ENCODE measurements around the gene STYXL2. TPM values are rescaled to one million over a fixed set of nuclear protein-coding genes. Genes with fewer than 3 reads are reported as not detected.

STYXL2 gene
- total RNA-seq, 1 donor from 2014 or later: 0.09 TPM

DNA sequence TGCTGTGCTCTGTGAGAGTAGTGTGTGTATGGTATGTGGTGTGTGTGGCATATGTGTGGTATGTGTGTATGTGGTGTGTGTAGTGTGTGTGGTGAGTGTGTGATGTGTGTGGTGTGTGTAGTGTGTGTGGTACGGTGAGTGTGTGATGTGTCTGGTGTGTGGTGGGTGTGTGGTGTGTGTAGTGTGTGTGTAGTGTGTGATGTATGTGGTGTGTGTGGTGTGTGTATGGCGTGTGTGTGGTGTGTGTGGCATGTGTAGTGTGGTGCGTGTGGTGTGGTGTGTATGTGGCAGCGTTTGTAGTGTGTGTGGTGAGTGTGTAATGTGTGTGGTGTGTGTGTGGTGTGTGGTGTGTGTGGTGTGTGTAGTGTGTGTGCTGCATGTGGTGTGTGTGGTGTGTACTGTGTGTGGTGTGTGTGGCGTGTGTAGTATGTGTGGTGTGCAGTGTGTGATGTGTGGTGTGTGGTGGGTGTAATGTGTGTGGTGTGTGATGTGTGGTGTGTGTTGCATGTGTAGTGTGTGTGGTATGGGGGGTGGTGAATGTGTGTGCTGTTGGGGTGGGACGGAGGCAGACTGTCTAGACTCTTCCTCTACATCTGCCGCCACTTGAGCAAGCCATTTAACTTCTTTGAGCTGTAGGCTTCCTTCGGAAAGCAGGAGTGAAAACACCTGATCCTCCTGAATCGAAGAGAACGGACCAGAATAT, 37.2 kb upstream of the STYXL2 start:
- no peak for ATAC-seq
- Histone ChIP-seq H3K4me3 (no peak overlapping the region), H3K36me3 (no peaks in the 10 kb centered on the region), H3K9me3 (no peaks in the 10 kb centered on the region), H3K27ac (no peak overlapping the region), H3K4me1 (peaks cover 6% of the 10 kb centered on the region), H3K27me3 (ENCODE audit: low read depth) (no peaks in the 10 kb centered on the region)
- intact Hi-C loops (cut with DNase I): loop anchor here (5.0 kb wide), 1 partner anchor 144 kb away; no protein-coding TSS in a partner anchor
- TF ChIP-seq, protein P1, sequence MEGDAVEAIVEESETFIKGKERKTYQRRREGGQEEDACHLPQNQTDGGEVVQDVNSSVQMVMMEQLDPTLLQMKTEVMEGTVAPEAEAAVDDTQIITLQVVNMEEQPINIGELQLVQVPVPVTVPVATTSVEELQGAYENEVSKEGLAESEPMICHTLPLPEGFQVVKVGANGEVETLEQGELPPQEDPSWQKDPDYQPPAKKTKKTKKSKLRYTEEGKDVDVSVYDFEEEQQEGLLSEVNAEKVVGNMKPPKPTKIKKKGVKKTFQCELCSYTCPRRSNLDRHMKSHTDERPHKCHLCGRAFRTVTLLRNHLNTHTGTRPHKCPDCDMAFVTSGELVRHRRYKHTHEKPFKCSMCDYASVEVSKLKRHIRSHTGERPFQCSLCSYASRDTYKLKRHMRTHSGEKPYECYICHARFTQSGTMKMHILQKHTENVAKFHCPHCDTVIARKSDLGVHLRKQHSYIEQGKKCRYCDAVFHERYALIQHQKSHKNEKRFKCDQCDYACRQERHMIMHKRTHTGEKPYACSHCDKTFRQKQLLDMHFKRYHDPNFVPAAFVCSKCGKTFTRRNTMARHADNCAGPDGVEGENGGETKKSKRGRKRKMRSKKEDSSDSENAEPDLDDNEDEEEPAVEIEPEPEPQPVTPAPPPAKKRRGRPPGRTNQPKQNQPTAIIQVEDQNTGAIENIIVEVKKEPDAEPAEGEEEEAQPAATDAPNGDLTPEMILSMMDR (IDR thresholded peaks at IDR 0.05): no peak
- no peak for DNase-seq

DNA sequence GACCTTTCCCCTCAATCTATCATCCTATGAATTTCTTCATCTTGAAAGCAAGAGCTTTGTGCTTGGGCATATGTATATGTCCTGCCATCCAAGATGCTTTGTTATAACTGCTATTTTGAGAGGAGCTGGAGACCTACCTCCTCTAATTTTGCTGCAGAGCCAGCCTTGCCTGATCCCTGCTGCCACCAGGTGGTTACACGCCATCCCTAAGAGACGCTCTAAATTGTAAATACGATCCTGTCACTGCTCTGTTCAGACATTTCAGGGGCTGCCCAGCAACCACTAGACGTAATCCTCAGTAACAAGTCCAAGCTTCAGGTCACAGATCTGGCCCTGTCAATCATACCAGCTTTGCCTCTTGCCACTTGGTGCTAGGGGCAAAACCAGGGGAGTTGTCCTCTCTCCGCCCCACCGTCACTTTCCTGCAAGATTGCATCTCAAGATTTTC, 36.6 kb upstream of the STYXL2 start:
- ATAC-seq: peak in 1 of 2 donors; percentile 51
- H3K27me3 ChIP-seq (ENCODE audit: low read depth): no peaks in the 10 kb centered on the region
- intact Hi-C loops (cut with DNase I): loop anchor here (5.0 kb wide), 1 partner anchor 145 kb away; no protein-coding TSS in a partner anchor
- no peaks in the 10 kb centered on the region for H3K36me3 ChIP-seq
- DNase-seq: no peak
- H3K9me3 ChIP-seq: no peaks in the 10 kb centered on the region
- no peak overlapping the region for H3K4me3 ChIP-seq
- no peak overlapping the region for H3K27ac ChIP-seq
- H3K4me1 ChIP-seq: peaks cover 6% of the 10 kb centered on the region
- TF ChIP-seq, protein P1 (IDR thresholded peaks at IDR 0.05): peak; percentile 21

DNA sequence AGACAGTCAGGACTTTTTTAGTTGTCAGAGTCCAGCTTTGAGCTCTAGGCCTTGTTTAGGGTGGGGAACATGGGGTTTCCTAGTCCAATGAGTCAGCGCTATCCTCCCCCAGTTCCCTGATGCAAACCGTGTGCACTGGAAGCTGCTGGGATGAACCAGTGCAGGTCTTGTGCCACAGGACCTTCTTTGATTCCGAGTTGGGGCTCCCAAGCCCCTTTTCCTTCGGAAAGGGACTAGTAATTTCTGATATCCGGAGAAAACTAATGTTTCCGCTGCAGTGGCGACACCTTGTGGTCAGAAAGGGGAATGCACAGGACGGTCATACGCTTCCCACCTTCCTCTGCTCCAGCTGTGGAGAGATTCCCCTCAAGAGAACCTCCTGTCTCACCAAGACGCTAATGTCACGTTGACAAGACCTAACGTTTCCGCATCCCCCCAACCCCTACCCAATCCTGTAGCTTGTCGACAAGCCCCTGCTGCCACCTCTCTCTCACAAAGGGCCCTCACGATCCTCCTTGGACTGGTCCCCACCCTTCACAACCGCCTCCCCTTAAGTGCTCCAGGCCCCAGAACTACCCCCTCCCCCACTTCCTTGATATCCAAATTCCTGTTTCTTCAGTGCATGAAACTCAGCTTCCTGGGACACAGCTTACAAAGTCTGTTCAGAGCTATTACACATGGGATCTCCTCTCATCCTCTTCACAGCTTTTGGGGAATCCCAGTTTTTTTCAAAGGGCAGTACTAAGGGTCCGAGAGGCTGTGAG, 34.6 kb upstream of the STYXL2 start:
- no peaks in the 10 kb centered on the region for H3K36me3 ChIP-seq
- peak; percentile 68 for DNase-seq
- no peak overlapping the region for H3K27ac ChIP-seq
- intact Hi-C loops (cut with DNase I): loop anchor here (5.0 kb wide), 1 partner anchor 147 kb away; no protein-coding TSS in a partner anchor
- H3K4me1 ChIP-seq: peaks cover 6% of the 10 kb centered on the region
- TF ChIP-seq, protein P1 (IDR thresholded peaks at IDR 0.05): peak; percentile 94
- H3K4me3 ChIP-seq: peak overlapping the region; percentile 14
- no peaks in the 10 kb centered on the region for H3K27me3 ChIP-seq (ENCODE audit: low read depth)
- H3K9me3 ChIP-seq: no peaks in the 10 kb centered on the region
- peak; percentile 80 to 81 for ATAC-seq

DNA sequence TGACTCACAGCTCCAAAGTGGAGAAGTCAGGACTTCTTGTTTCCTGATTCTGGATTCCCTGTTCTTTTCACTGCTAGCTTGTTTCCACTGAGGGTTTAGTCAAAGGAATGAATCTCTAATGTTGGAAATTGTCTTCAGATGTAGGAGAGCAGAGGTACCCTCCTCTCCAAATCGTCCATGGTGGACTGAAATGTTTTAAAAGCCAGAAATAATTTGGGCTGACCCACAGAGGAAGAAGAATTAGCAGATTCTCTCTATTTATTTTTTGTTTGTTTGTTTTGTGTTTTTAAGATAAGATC, 34.1 kb upstream of the STYXL2 start:
- H3K36me3 ChIP-seq: no peaks in the 10 kb centered on the region
- ATAC-seq: no peak
- intact Hi-C loops (cut with DNase I): loop anchor here (5.0 kb wide), 1 partner anchor 147 kb away; no protein-coding TSS in a partner anchor

More for the DNA sequence above, 34.1 kb upstream of the STYXL2 start:
- no peaks in the 10 kb centered on the region for H3K27me3 ChIP-seq (ENCODE audit: low read depth)
- no peak overlapping the region for H3K4me3 ChIP-seq
- DNase-seq: no peak
- H3K27ac ChIP-seq: no peak overlapping the region
- TF ChIP-seq, protein P1 (IDR thresholded peaks at IDR 0.05): no peak
- peaks cover 6% of the 10 kb centered on the region for H3K4me1 ChIP-seq
- H3K9me3 ChIP-seq: no peaks in the 10 kb centered on the region

Data from lower lobe of right lung (tissue), 2 donors.